ENCODE data around the gene AGR3.

Gene AGR3
- total RNA-seq = 0 to 0.36 (median 0) reads per million in 4 experiments

DNA sequence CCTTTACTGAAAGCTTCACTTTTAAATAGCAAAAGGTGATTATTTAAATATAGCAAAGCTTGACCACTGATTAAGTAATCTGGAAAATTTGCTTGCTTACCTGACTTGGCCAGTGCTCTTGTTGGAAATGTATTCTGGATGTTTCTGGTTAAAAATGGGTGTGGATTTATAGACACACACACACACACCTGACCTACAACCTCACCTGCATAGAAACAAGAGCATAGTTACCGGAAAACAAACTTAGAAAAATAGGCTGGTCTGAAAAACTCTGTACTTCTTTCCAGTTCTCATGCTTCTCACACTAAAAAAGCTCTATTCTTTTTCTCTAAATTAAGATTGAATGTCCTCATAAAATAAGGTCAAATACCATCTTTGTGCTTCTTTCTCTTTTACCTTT, at the start of gene AGR3:
TSS of gene AGR3 (minus strand) at position 140 of the 400 bp plus-strand sequence. CDS start 3,365 bp downstream, outside the sequence.
- no peak for DNase-seq

DNA sequence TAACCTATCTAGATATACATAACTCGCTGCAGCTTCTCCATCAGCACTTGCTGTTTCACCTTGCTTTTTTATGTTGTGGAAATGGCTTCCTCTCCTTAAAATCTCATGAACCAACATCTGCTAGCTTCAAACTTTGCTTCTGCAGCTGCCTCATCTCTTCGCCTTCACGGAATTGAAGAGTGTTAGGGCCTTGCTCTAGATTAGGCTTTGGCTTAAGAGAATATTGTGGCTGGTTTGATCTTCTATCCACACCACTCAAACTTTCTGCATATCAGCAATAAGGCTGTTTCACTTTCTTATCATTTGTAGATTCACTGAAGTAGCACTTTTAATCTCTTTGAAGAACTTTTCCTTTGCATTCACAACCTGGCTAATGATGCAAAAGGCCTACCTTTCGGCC, 49.2 kb upstream of the AGR3 start:
- DNase-seq = no peak

DNA sequence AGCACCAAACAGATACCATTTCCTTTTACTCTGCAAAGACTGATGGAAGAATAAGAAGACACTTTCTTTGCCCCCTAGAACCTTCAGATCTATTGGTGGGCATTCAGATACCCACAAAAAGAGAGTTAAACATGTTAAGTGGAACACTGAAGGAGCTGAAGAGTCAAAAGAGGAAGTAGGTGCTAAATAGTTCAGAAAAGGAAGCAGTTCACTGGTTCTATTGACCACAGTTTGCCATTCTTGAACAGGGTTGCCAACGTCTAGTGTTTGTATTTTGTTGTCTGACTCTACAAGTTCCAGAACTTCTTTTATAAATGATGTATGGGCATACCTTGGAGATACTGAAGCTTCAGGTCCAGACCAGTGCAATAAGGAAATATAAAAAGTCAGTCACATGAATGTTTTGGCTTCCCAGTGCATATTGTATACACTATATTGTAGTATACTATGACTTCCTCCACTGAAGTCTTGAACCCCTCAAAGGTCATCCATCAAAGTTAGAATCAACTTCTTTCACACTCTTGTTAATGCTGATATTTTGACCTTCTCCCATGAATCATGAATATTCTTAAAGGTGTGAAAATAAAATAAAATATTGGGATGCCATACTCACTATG, 47.5 kb upstream of the AGR3 start:
- DNase-seq = no peak

DNA sequence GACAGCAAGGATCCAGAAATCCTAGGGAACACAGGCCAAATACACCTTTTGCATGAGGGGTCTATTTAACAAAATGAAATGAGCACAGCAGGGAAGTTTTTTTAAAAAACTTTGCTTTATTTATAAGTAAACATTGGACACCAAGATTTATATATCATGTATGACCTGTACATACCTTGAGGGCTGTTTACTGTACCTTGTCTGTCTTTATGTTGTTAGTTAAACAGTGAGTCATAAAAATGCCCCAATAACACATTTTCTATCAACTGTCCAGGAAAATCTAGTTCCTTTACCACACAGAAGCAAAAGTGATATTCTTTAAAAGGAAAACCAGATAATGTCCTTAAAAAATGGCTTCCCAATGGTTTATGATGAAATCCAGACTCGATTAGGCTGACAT, 45.1 kb upstream of the AGR3 start:
- DNase-seq = no peak

DNA sequence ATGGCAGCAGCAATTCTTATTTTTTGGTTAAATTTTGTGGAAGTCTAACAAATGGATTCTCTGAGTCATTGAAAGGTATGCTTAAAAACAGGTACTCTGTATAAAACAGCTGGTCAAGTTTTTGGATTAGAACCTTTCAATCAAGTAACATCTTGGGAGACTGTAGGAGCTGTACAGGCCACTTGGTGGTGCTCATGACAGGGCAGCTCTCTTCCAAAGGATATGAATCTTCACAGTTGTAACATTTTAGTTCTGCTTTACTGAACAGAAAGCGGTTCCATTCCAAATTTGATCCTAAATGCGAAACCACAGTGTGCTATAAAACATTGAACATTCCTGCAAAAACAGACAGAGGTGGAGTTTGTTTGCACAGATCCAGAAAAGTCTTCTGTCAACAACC, 44.5 kb upstream of the AGR3 start:
- DNase-seq = no peak

DNA sequence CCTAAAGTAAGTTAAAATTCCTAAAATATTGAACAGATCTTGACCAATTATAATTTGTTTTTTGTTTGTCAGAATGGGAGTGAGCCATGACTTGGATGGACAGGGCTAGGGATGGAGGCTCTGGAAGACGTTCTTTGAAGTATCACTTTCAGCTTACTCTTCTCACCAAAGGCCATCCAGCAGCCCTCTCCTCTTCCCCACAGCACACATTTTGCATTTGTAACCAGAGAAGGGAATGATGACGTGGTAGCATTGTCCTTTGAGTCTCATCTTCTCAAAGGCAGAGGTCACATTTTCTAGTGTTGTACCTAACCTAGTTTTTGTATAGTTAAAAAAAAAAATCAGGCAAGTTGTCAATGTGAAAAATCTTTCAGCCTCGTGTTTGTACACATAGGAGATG, 43.8 kb upstream of the AGR3 start:
- DNase-seq = no peak

DNA sequence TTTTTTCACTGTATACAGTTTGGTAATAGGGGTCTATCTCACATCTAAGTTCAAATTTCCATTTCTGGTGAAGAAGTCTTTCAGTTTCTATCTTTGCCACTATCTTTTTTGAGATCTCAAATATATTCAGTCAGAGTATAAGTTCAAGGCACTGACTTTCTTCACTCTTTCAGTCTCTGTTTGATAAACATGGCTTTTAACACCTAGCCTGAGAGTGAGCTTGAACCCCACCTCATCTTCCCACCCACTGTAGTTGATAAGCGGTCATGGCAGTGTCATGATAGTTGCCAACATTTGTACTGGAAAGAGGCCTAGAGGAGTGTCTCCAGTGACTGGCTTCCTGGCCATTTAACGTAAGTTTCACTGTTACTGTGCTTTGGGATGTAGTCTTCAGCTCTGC, 41.2 kb upstream of the AGR3 start:
- no peak for DNase-seq

DNA sequence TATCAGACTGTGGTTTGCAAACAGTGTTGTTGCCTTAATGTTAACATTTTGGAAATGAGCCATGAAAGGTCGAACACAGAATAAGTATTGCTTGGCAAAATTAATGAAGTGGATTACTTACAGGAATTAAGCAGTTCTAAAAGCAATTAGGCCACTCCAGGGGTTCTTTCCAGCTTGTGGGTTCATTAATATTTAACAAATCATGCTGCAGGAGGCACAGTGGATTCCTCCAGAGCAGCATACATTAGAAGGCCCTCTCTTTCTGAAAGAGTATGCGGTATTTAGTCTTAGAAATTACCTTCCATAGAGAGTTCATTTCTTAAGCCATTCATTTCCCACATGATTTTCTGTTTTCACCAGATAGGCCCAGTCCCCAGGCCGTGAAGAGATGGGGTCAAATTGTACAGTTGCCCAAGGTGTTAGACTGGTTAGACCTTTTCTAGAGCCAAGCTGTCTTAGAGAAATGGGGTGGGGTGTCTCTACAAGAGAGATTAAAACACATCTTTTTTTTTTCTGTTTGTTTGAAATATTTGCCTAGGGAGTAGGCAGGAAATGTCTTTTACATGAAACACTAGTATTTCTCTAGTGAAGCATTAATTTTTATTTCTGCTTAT, 40.0 kb upstream of the AGR3 start:
- DNase-seq = no peak

GRCh38 chr7:16921151-16921550, 39.4 kb upstream of the AGR3 start:
- DNase-seq = no peak

- DNase-seq = no peak
These were observed 37.7 kb upstream of the AGR3 start for GRCh38 chr7:16919440-16919839.

- DNase-seq = no peak
These were observed 36.6 kb upstream of the AGR3 start for GRCh38 chr7:16918288-16918895.

DNA sequence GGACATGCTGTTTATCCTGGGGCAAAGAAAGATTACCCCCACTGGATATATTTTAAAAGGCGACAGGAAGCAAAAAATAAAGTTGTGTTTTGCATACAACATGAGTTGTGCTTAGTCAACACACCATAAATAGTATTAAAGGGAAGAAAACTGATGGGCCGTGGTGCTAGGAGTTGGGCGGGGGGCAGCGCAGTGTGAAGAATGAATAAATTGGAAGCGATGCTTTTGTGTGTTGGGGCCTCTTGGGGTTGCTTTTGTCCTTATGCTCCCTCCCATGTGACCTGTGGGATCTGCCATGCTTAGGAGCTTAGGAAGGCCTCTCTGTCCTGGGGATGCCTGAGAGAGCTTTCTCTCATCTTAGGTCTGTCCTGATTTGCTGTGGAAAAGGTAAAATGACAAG, 35.0 kb upstream of the AGR3 start:
- DNase-seq = no peak

GRCh38 chr7:16916105-16916639, 34.4 kb upstream of the AGR3 start:
- DNase-seq = no peak

DNA sequence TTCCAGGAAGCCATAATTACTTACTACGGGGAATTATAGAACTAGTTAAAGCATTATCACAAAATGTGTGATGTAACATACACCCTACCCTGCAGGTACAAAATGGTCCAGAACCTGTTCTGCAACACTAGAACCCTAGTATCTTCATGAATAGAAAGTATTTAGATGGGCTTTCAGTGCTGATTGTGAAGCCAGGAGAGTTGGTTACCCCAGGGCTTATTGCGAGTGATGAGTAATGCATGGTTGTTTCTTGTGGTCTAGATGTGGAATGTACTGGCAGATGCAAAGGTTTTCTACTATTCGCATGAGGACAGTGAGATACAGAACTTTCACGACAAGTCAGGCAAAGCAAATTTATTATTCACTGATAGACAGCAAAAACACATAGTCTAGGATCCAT, 33.6 kb upstream of the AGR3 start:
- DNase-seq = no peak

GRCh38 chr7:16914771-16915170, 33.0 kb upstream of the AGR3 start:
- DNase-seq = no peak

DNA sequence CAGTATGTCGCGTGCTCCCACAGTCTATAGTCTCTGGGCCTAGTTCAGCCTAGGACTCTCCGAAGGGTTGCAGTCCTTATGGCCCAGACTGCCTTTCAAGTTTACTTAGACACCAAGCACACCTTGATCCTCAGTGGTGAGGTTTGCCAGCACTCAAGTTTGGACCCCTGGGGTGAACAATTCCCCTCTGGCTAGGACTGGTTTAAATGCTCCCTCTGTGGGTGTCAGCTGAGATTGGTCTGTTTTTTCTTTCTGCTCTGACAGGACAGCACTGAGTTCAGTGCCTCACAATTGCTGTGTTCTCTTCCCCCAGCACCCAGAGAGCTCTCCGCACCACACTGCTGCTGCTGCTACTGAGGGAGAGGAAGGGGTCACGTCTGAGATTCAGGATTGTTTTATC, 31.9 kb upstream of the AGR3 start:
- DNase-seq = no peak

DNA sequence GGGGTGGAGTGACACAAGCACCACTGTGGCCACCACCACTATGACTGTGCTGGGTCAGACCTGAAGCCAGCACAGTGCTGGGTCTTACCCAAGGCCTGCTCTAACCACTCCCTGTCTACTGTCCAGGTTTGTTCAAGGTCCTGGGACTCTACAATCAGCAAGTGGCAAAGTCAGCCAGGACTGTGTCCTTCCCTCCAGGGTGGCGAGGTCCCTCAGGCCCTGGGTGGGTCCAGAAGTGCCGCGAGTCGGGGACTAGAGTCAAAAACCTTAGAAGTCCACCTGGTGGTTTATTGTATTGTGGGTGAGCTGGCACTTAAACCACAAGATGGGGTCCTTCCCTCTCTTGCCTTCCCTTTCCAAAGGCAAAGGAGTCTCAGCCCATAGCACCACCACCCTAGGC, 30.8 kb upstream of the AGR3 start:
- no peak for DNase-seq

DNA sequence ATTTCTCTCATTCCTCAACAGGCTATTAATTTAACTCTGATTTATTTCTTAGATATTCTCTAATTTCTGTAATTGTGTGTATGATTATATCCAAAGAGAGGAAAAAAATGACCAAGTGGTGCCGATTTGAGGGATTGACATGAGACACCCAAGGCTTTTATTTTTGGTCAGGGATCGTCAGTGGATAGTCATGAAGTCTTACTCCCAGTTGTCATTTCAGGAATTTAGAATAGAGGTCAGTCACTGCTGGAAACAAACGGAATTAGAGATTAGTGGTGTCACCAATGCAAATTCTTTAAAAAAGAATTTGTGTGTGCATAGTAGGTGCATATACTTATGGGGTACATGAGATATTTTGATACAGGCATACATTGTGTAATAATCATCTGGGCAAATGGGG, 26.8 kb upstream of the AGR3 start:
- DNase-seq = no peak

- no peak for DNase-seq
These were observed 23.7 kb upstream of the AGR3 start for GRCh38 chr7:16905300-16906044.

DNA sequence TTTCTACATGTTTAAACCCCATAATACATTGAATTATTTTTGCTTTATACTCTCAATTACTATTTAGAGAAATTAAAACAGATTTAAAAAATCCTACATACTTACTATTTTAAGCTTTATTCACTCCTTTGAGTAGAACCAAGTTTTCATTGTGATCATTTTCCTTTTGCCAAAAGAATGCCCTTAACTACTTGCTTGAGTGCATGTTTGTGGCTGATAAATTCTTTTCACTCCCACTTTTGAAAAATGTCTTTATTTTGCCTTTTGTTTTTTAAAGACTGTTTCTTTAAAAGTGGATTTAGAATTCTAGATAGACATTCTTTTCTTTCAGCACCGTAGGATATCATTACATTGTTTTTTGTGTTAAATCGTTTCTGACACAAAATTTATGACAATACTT, 22.3 kb upstream of the AGR3 start:
- DNase-seq = no peak

DNA sequence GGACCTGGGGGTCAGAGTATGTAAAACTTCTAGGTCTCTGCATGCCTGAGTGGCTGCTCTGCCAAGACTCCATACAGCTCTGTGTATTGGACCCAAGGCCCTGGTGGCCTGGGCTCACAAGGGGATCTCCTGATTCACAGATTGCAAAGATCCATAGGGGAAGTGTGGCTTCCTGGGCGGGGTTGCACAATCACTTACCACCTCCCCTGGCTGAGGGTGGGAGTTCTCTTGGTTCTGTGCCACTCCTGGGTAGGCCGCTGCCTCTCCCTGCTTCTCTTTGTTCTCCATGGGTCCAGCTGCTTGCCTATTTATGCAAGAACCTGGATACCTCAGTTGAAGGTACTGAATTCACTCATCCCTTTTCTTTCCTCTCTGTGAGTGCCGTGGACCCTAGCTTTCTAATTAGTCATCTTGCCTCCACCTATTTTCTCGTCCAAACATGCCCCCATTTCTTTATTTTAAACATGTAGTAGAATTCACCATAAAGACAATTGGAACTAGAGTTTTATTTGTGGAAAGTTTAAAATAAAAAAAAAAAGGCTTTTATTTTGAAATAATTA, 18.5 kb upstream of the AGR3 start:
- no peak for DNase-seq

- DNase-seq = no peak
These were observed 10.3 kb upstream of the AGR3 start for GRCh38 chr7:16891874-16892643.

All from effector CD8-positive, alpha-beta T cell (primary cell).